K562 (cell line): Measurements from ENCODE around the gene NTN3.

Experiments
- CTCF ChIP-seq, 3 experiments: IDR thresholded peaks in 2 of 3; conservative IDR thresholded peaks in 1 of 3; 2 replicates each; pipeline ENCODE4 v1.5.1; 2011 to 2012; ENCODE audit warnings: low read length in 3 of 3, mild to moderate bottlenecking in 3 of 3, control low read depth in 2 of 3, improper control_type of control experiment in 1 of 3, inconsistent platforms in 1 of 3, low read depth in 1 of 3, mixed read lengths in 1 of 3, moderate library complexity in 1 of 3; ENCODE audit not compliant: insufficient read depth in 2 of 3
- EP300 ChIP-seq: IDR thresholded peaks from 2 replicates; pipeline ENCODE4 v1.6.1; 2012; ENCODE audit warnings: low read length, improper control_type of control experiment
- GABPB2 ChIP-seq: fragments of 250-450 bp; sonication (Bioruptor Pico); conservative IDR thresholded peaks from 2 replicates; pipeline ENCODE4 v1.5.1; 2021; ENCODE audit warnings: mild to moderate bottlenecking
- POLR2AphosphoS5 ChIP-seq: IDR thresholded peaks from 2 replicates; pipeline ENCODE4 v1.6.1; 2011; ENCODE audit warnings: mild to moderate bottlenecking, low read depth, low read length, moderate library complexity; ENCODE audit not compliant: control insufficient read depth, insufficient read depth
- SIN3A ChIP-seq, 2 experiments: fragments of 150-350 bp in 1 of 2; IDR thresholded peaks; 2 replicates each; pipeline ENCODE4 v1.6.1; 2011 to 2016; ENCODE audit warnings: borderline replicate concordance in 2 of 2, low read depth in 2 of 2, low read length in 2 of 2, mild to moderate bottlenecking in 2 of 2, moderate library complexity in 2 of 2; ENCODE audit not compliant: control insufficient read depth in 1 of 2
- SMC3 ChIP-seq: conservative IDR thresholded peaks from 2 replicates; pipeline ENCODE4 v1.6.1; 2011; ENCODE audit warnings: low read depth, low read length, improper control_type of control experiment; ENCODE audit not compliant: insufficient read depth
- SNRNP70 ChIP-seq: fragments of 200-400 bp; formaldehyde crosslinking; optimal IDR thresholded peaks from 2 replicates; pipeline ENCODE3; 2017; ENCODE audit warnings: low read depth, low read length
- SRF ChIP-seq, 2 experiments: fragments of 250-450, 450-650 bp in 1 of 2; sonication (Bioruptor Pico) in 1 of 2; sonication (generic) in 1 of 2; formaldehyde crosslinking; IDR thresholded peaks; 2 replicates each; pipeline versions ENCODE4 v1.5.0 to v1.5.1; 2020 to 2022; ENCODE audit warnings: mild to moderate bottlenecking in 1 of 2, missing genetic modification reagents in 1 of 2
- ZBTB17 ChIP-seq: fragments of 450-650 bp; formaldehyde crosslinking; IDR thresholded peaks from 2 replicates; pipeline ENCODE4 v1.4.0; 2020; ENCODE audit warnings: mild to moderate bottlenecking
- ZKSCAN1 ChIP-seq: fragments of 150-350 bp; IDR thresholded peaks from 2 replicates; pipeline ENCODE4 v1.6.1; 2016; ENCODE audit warnings: low read depth, low read length
- ZNF121 ChIP-seq: sonication (generic); formaldehyde crosslinking; conservative IDR thresholded peaks from 2 replicates; pipeline ENCODE4 v1.8.0; 2022; ENCODE audit warnings: missing genetic modification reagents
- TF ChIP-seq, protein P1 (sequence below), 2 experiments: fragments of 250-450 bp in 1 of 2; fragments of 450-650 bp in 1 of 2; sonication (Bioruptor Pico) in 1 of 2; IDR thresholded peaks; 2 replicates each; pipeline versions ENCODE4 v1.6.1 to v1.8.0; 2016 to 2021; ENCODE audit warnings: mild to moderate bottlenecking in 2 of 2, moderate library complexity in 2 of 2, missing compliant biosample characterization in 1 of 2, missing genetic modification characterization in 1 of 2
- TF ChIP-seq, protein P2 (sequence below), 2 experiments: fragments of 450-650 bp; formaldehyde crosslinking in 1 of 2; IDR thresholded peaks; 2 replicates each; pipeline versions ENCODE4 v1.4.0 to v1.6.1; 2014 to 2020; ENCODE audit warnings: mild to moderate bottlenecking in 2 of 2, borderline replicate concordance in 1 of 2, low read depth in 1 of 2

GRCh38 chr16:2429034-2429770 lies 41.9 kb upstream of the NTN3 start, which contains the start of gene CCNF:
- TF ChIP-seq GABPB2 (CRISPR knock-in tag) (no peak), POLR2AphosphoS5 (peak; percentile 34; the same call in 1 of the 2 replicates), SRF (CRISPR knock-in tag; IDR thresholded peaks at IDR 0.05) (no peak; a peak in 1 of 4 replicates), ZNF121 (no peak), SIN3A (IDR thresholded peaks at IDR 0.05; ENCODE audit: borderline replicate concordance in 2 of 2, control insufficient read depth in 1 of 2, low read depth in 2 of 2, low read length in 2 of 2) (peak; percentile 63 to 73; a peak in 1 of 4 replicates), ZBTB17 (CRISPR knock-in tag) (0 out of 2 replicates have a peak, but pooled peaks have one; percentile 51), EP300 (no peak), SNRNP70 (no peak), ZKSCAN1 (no peak), SMC3 (no peak), CTCF (IDR thresholded peaks at IDR 0.05 in 2 of 3, conservative IDR thresholded peaks at IDR 0.05 in 1 of 3; ENCODE audit: insufficient read depth in 2 of 3, low read depth in 1 of 3, low read length in 3 of 3) (no peak)
- TF ChIP-seq, protein P1, sequence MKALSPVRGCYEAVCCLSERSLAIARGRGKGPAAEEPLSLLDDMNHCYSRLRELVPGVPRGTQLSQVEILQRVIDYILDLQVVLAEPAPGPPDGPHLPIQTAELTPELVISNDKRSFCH (CRISPR knock-in tag; IDR thresholded peaks at IDR 0.05): no peak
- TF ChIP-seq, protein P1 (tag; IDR thresholded peaks at IDR 0.05): no peak
- TF ChIP-seq, protein P2, sequence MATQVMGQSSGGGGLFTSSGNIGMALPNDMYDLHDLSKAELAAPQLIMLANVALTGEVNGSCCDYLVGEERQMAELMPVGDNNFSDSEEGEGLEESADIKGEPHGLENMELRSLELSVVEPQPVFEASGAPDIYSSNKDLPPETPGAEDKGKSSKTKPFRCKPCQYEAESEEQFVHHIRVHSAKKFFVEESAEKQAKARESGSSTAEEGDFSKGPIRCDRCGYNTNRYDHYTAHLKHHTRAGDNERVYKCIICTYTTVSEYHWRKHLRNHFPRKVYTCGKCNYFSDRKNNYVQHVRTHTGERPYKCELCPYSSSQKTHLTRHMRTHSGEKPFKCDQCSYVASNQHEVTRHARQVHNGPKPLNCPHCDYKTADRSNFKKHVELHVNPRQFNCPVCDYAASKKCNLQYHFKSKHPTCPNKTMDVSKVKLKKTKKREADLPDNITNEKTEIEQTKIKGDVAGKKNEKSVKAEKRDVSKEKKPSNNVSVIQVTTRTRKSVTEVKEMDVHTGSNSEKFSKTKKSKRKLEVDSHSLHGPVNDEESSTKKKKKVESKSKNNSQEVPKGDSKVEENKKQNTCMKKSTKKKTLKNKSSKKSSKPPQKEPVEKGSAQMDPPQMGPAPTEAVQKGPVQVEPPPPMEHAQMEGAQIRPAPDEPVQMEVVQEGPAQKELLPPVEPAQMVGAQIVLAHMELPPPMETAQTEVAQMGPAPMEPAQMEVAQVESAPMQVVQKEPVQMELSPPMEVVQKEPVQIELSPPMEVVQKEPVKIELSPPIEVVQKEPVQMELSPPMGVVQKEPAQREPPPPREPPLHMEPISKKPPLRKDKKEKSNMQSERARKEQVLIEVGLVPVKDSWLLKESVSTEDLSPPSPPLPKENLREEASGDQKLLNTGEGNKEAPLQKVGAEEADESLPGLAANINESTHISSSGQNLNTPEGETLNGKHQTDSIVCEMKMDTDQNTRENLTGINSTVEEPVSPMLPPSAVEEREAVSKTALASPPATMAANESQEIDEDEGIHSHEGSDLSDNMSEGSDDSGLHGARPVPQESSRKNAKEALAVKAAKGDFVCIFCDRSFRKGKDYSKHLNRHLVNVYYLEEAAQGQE (IDR thresholded peaks at IDR 0.05; ENCODE audit: borderline replicate concordance): no peak
- TF ChIP-seq, protein P2 (CRISPR knock-in tag; IDR thresholded peaks at IDR 0.05; ENCODE audit: low read depth): no peak
